Panc1 (cell line): ENCODE data around the gene TPRA1.

Source experiments
- CTCF ChIP-seq: fragments of 450-650 bp; IDR thresholded peaks from 2 replicates; pipeline ENCODE4 v1.5.1; 2017; ENCODE audit warnings: mild to moderate bottlenecking
- SIN3A ChIP-seq: IDR thresholded peaks from 2 replicates; pipeline ENCODE4 v1.6.1; 2012; ENCODE audit warnings: low read depth, mild to moderate bottlenecking, low read length, moderate library complexity, borderline replicate concordance; ENCODE audit not compliant: insufficient read depth
- TCF7L2 ChIP-seq: IDR thresholded peaks from 2 replicates; pipeline ENCODE4 v1.6.1; 2011; ENCODE audit warnings: mild to moderate bottlenecking, low read depth, low read length, inconsistent platforms

- TF ChIP-seq CTCF (no peak), SIN3A (no peak), TCF7L2 (no peak)
These were observed 40.5 kb upstream of the TPRA1 start for GRCh38 chr3:127630811-127631714.
